ENCODE results near the gene DAG1.

Gene DAG1

GRCh38 chr3:49469936-49470713, at the start of gene DAG1:
Gene DAG1 (plus strand): TSS chr3:49470267. CDS start chr3:49510535, 40,268 bp downstream.
- DNase-seq, result peak; percentile 87

DNA sequence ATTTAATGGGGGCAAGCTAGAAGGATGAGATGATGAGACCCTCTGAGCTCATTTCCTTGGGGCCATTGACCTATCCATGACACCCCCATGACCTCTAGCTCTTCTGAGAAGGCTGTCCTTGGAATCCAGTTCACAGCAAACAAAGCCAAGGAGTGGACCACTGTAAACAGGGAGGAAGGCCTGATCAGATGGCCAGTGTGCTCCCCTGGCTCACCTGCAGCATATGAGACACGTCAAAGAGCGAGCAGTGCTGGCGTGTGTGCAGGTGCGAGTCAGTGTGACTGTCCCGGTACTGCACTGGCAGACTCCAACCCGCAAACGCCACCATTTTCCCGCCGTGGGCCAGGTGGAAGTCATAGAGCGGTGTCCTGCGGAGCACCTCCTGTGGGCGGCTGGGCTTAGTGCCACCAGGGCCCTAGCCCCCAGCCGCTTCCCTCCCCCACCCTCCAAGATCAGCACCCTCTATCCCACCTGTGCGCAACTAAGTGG, 48.1 kb upstream of the DAG1 start:
- DNase-seq, result no peak

DNA sequence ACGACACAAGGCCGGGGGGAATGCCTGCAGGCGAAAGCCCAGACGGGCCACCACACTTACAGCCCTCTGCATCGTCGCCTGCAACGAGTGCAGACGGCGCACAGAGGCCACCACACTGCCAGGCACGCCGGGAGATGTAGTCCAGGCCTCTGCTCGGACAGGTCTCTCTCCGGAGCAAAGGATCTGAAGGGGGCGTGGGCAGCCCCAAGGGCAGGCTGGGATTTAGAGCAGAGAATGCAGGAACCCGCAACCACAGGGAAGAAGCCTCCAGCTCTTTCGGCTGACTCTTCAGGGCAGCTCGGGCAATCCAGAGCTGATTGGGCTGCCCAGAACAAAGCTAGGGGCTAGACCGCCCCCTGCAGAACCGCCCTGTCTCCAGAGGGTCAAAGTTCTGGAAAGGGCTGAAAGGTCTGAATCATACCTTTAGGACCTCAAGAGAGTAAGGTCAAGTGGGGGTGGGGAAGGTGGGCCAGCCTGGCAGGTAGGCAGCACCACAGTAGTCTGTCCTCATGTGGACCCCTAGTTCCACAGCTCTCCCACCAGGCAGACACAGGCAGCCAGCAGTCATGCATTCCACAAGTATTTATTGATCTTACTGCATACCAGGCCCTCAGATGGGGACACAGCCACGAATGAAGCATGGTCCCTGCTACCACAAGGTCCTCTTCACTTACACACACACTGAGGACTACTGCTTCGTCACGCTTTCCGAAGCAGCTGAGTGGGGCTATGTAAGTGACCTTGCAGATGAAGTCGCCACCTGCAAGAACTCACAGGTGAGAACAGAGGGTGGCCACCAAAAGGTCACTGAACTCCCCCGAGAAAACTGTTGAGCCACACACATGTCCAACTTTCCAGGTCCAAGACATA, 47.5 kb upstream of the DAG1 start, which contains the start of gene AMT:
TSS of gene AMT (minus strand) at position 95 of the 870 bp plus-strand sequence. CDS start at position 72, 23 bp downstream.
- peak; percentile 9 for DNase-seq

DNA sequence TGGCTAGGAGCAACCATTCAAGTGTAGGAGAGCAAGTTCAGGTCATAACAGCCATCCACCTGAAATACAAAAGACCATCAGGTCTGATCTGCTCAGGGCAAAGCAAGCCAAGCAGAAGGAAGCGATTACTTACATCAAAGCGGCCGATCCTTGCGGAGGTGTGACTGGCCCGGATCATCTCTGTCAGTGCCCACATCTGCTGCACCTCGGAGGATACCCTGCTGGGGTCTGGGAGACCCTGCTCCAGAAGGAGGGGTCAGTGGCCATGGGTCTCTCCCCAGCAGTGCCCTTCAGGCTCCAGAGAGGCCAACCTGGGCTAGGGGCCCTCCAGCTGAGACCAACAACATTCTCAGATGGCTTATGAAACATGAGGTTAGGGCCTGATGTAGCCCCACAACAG, 45.3 kb upstream of the DAG1 start:
- no peak for DNase-seq

- DNase-seq, result no peak
Observed at GRCh38 chr3:49427586-49427985, 42.5 kb upstream of the DAG1 start.

GRCh38 chr3:49428752-49429080, 41.4 kb upstream of the DAG1 start:
- DNase-seq, result no peak

DNA sequence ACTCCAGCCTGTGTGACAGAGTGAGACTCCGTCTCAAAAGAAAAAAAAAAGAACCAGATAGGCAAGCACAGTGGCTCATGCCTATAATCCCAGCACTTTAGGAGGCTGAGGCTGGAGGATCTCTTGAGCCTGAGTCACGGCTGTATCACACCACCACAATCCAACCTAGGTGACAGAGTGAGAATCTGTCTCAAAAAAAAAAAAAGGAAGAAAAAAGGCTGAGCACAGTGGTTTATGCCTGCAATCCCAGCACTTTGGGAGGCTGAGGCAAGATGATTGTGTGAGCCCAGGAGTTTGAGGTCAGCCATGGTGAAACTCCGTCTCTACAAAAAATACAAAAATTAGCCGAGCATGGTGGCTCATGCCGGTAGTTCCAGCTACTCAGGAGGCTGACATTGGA, 35.3 kb upstream of the DAG1 start:
- DNase-seq, result no peak

- no peak for DNase-seq
Observed at GRCh38 chr3:49445391-49445790, 24.7 kb upstream of the DAG1 start.

DNA sequence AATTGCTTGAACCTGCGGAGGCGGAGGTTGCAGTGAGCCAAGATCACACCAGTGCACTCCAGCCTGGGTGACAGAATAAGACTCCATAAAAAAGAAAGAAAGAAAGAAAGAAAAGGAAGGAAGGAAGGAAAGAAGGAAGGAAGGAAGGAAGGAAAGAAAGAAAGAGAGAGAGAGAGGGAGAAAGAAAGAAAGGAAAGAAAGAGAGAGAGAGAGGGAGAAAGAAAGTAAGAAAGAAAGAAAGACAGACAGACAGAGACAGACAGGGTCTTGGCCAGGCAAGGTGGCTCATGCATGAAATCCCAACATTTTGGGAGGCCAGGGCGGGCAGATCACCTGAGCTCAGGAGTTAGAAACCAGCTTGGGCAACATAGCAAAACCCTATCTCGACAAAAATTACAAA, 16.4 kb upstream of the DAG1 start:
- DNase-seq, result no peak

DNA sequence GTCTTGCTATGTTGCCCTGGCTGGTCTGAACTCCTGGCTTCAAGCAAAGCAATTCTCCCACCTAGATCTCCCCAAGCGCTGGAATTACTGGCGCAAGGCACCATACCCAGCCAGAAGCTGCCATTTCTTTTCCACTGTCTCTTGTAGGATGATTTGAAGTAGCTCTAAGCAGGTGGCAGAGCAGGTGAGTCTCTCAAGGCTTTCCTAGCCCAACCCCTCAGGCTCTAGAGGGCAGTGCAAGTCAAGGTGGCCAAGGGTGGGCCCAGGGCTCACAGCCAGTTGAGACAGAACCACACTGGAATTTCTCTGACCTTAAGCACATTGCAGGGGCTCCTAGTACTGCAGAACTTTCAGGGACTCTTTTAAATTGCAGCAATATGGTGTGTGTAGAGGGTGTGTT, 15.6 kb upstream of the DAG1 start:
- peak; percentile 14 for DNase-seq

DNA sequence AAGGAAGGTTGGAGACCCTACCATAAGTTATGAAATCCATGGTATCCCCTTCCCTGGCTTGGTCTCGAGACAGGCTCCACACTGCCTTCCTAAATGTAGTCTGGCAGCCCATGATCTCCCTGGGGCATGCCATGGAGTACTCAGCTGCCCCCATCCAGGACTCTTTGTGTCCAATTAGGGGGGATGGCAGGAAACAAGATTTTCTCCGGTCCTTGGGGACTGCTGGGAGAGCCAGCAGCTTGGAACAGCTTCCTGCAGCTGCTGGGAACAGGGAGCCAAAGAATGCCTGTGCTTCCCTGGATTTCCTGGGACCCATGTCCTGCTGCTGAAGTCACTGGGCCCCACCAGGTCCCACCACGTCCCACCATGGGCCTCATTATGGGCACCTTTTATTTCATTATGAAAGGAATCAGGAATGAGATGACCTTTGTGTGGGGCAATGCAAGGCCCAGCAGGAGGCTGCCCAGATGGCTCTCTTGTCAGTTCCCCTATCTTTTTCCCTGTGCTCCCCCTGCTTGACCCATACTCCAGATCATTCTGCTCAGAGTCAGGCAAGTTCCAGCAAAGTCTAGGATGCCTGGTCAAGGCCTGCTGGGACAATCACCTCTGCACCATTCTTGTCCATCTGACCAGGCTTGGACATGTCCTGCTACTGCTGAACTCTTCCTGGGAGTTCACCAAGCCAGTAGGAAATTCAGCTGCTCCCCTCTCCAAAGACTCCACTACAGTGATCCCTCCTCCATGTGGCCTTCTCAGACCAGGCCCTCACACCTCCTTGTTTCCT, 15.0 kb upstream of the DAG1 start:
- no peak for DNase-seq

DNA sequence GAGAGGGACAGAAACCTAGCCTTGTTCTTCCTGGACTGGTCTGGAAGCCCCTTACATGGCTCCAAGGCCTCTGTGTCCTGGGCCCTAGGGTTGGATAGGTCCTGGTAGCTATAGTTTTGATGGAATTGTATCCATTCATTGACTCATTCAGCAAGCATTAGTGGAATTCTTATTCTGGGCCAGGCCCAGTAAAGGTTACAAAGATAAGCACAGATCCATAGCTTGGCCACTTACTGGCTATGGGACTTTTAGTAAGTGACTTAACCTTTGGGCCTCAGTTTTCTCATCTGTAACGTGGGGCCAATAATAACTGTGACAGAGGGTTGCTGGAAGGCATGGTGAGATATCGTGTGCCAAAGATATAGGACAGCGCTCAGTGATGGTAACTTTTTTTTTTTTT, 13.6 kb upstream of the DAG1 start:
- DNase-seq, result no peak

DNA sequence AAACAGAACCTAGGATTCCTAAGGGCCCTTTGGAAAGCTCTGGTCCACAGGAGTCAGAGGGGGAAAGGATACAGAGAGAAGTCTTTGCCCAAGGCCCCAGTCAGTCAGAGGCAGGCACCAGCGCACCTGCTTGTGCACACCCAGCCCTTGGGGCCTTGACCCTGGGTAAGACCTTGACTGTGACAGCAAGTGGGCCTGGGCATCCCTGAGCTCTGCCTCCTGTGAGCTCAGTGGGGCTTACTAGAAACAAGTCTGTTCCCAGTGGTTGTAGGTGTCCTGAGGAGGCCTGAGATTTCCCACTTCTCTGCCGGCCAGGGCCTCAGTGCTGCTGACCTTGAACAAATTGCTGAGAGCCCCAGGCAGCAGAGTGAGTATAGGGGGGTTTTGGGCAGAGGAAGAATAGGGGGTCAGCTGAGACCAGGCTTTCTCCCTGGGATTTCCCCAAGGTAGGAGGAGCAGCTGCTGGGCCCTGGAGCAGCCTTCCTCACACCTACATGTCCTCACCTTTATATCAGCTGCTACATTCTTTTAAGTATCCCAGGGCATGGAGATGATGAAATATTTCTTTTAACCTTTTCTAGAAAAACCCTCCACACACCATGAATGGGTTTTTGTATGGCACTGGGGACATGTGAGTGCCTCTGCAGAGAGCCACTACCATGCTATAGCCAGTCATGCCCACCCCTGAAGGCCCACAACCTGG, 9.7 kb upstream of the DAG1 start:
- no peak for DNase-seq

DNA sequence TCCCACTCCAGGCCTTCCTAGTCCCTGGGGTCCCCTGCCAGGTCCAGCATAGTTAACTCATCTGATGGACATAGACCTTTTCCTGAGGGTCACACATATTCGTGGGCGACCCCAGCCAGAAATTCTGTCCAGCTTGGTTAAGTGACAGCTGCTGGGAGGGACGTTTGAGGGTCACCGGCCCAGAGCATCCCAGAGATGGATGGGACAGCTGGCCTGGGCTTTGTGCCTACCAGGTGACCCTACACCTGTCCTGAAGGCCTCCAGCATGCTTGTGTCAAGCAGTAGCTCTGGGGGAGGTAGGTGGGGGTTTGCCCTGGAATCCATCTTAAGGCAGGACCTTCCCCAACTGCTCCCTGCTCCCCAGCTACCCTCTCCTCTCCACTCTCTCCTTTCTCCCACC, 9.1 kb upstream of the DAG1 start:
- no peak for DNase-seq

- no peak for DNase-seq
Observed at GRCh38 chr3:49461443-49462171, 8.5 kb upstream of the DAG1 start.

- DNase-seq, result no peak
Observed at GRCh38 chr3:49462222-49462621, 7.8 kb upstream of the DAG1 start.

DNA sequence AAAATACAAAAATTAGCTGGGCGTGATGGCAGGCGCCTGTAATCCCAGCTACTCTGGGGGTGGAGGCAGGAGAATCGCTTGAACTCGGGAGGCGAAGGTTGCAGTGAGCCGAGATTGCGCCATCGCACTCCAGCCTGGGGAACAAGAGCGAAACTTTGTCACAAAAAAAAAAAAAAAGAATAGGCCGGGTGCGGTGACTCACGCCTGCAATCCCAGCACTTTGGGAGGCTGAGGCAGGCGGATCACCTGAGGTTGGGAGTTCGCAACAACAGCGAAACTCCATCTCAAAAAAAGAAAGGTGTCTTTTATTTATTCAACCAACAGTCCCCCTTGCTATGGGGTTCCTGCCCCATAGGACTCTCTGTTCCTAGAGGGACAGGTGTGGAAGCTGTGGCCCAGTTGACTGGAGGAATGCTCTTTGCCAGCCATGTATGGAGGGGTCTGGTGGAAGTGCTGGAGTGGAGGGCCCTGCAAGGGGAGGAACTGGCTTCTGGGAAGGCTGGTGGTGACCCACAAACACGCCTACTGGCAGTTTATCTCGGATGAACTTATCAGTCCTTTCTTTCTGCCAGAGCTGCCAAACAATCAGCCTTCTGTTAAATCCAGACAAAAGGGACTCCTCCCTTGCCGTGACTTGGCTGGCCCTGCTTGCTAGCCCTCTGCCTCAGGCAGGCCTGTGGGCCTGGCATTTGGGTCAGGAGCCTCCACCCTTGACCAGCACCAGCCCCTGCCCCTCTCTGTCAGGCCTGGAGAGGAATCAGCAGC, 4.6 kb upstream of the DAG1 start:
- no peak for DNase-seq

GRCh38 chr3:49466085-49466484, 4.0 kb upstream of the DAG1 start:
- no peak for DNase-seq

DNA sequence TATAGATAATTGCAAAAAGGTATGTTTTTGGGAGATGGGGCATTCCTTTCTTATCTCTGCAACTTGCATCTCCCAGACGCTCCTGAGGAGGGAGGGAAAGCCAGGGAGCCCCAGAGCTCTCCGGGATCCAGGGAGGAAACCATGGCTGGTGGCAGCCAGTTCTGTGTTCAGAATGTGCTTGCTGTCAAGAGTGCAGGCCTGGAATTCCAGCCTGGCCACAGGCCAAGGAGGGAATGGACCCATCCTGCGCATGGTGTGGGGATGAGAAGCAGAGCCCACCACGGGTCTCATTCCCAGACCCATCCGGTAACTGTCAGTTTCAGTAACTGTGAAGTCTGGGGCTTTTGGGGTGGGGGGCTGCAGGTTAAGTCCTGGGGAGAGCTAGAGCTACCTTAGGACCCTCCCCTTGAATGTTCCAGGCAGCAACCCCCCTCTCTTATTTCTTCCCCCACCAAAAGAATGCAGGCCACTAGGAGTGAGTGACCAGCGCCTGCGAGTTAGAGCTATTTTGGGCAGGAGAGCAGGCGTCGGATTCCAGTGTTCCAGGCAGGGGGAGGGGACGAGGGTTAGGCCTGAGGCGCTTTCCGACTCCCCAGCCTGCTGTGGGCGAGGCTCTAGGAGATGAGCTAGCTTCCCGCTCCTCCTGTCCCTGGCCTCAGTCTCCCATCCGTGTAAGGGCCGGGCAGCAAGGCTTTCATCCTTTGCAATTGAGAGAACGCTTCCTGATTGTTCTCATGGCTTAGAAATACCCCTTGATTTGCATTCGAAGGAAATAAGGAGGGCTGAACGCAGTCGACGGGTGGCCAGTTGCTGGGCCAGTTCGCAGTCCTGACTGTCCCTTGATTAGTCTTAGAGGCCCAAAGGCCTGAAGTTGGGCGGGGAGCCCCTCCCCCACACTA, 781 bp upstream of the DAG1 start:
- DNase-seq, result no peak
